ENCODE measurements around the gene IZUMO4.

IZUMO4 gene, protein sequence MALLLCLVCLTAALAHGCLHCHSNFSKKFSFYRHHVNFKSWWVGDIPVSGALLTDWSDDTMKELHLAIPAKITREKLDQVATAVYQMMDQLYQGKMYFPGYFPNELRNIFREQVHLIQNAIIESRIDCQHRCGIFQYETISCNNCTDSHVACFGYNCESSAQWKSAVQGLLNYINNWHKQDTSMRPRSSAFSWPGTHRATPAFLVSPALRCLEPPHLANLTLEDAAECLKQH

DNA sequence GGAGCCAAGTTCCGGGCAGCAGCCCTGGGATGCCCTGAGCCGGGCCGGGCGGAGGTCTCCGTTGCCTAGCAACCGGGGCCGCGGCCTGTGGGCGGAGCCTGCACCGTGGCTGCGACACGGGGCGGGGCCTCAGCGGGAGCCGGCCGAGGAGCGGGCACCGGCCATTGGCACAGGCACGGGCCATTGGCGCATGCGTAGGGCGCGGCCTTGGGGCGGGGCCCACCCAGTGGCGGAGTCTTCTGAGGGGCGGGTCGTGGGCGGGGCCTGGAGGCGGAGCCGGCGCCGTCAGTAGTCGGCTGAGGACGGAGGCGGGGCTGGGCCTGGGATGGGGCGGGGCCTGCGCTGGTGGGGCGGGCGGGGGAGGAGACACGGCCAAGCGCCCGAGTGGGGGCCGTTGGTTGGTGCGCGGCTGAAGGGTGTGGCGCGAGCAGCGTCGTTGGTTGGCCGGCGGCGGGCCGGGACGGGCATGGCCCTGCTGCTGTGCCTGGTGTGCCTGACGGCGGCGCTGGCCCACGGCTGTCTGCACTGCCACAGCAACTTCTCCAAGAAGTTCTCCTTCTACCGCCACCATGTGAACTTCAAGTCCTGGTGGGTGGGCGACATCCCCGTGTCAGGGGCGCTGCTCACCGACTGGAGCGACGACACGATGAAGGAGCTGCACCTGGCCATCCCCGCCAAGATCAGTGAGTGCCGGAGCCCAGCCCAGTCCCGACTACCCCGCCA lies at the start of gene IZUMO4:
IZUMO4 (plus strand) TSS at position 436 of the 723 bp plus-strand sequence; CDS start at position 467, 31 bp downstream.
- DNase-seq (ENCODE audit: low read depth) = peak; percentile 99
- H3K4me1 ChIP-seq (ENCODE audit: control insufficient read depth, insufficient read depth, low read length) = peaks cover 26% of the 10 kb centered on the region
- H3K9me3 ChIP-seq (ENCODE audit: control insufficient read depth, low read length) = no peaks in the 10 kb centered on the region
- peak within 1 kb of the TSS; percentile 92 for H3K9ac ChIP-seq (ENCODE audit: low read length)
- peak within 1 kb of the TSS; percentile 91 for H3K4me3 ChIP-seq (ENCODE audit: low read length)
- H3K36me3 ChIP-seq (ENCODE audit: control insufficient read depth, insufficient read depth, low read length, severe bottlenecking) = peaks cover 22% of the 10 kb centered on the region
- no peaks in the 10 kb centered on the region for H3K27me3 ChIP-seq (replicated peaks; ENCODE audit: control insufficient read depth, insufficient read depth, low read length)

DNA sequence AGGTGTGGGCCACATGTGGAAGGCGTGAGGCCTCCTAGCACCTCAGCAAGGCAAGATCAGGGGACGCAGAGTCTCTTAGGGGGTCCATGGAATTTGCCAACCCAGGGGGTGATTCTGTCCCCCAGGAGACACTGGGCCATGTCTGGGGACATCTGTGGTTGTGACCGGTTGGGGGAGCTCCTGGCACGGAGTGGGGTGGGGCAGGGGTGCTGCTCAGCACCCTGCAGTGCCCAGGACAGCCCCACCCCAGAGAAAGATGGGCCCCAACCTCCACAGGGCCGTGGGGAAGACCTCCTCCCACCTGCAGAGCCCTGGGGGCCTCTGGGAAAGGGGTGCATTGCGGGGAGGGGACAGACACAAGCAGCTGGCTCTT lies 49.7 kb upstream of the IZUMO4 start:
- Histone ChIP-seq H3K4me1 (ENCODE audit: control insufficient read depth, insufficient read depth, low read length) (peaks cover 68% of the 10 kb centered on the region), H3K9ac (ENCODE audit: low read length) (peak overlapping the region; percentile 99), H3K4me3 (ENCODE audit: low read length) (peak overlapping the region; percentile 98), H3K27me3 (replicated peaks; ENCODE audit: control insufficient read depth, insufficient read depth, low read length) (no peaks in the 10 kb centered on the region), H3K9me3 (ENCODE audit: control insufficient read depth, low read length) (no peaks in the 10 kb centered on the region), H3K36me3 (ENCODE audit: control insufficient read depth, insufficient read depth, low read length, severe bottlenecking) (peaks cover 61% of the 10 kb centered on the region)
- no peak for DNase-seq (ENCODE audit: low read depth)

DNA sequence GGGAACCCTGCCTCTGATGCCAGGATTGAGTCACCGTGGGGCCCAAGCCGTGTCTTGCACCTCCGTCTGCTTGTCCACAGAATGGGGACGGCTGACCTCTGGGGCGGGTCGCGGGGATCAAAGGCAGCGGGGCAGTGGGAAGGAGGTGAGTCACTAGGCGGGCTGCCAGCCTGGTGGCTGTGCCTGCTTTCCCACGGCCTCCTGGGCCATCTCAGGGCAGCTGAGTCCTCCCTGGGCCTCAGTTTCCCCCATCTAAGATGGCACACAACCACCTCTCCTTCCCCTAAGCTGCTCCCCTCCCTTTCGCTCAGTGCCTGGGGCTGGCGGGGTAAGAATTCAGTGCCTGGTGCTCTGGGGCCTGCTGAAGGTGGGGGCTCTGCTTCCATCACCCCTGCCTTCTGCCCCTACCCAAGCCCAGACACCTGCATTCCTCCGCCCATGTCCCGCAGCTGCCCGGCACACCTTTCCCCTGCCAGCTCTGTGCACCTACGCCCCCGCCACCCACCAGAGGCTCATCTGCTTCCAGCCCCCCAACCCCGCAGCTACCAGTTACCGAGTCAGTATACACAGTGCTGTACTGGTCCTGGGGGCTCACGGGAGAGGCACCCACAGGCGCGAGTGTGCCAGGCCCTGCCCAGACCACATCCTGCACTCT lies 49.1 kb upstream of the IZUMO4 start:
- peaks cover 57% of the 10 kb centered on the region for H3K36me3 ChIP-seq (ENCODE audit: control insufficient read depth, insufficient read depth, low read length, severe bottlenecking)
- DNase-seq (ENCODE audit: low read depth) = peak; percentile 30
- H3K9ac ChIP-seq (ENCODE audit: low read length) = peak overlapping the region; percentile 99
- H3K9me3 ChIP-seq (ENCODE audit: control insufficient read depth, low read length) = no peaks in the 10 kb centered on the region
- H3K4me3 ChIP-seq (ENCODE audit: low read length) = peak overlapping the region; percentile 98
- H3K4me1 ChIP-seq (ENCODE audit: control insufficient read depth, insufficient read depth, low read length) = peaks cover 69% of the 10 kb centered on the region
- no peaks in the 10 kb centered on the region for H3K27me3 ChIP-seq (replicated peaks; ENCODE audit: control insufficient read depth, insufficient read depth, low read length)

DNA sequence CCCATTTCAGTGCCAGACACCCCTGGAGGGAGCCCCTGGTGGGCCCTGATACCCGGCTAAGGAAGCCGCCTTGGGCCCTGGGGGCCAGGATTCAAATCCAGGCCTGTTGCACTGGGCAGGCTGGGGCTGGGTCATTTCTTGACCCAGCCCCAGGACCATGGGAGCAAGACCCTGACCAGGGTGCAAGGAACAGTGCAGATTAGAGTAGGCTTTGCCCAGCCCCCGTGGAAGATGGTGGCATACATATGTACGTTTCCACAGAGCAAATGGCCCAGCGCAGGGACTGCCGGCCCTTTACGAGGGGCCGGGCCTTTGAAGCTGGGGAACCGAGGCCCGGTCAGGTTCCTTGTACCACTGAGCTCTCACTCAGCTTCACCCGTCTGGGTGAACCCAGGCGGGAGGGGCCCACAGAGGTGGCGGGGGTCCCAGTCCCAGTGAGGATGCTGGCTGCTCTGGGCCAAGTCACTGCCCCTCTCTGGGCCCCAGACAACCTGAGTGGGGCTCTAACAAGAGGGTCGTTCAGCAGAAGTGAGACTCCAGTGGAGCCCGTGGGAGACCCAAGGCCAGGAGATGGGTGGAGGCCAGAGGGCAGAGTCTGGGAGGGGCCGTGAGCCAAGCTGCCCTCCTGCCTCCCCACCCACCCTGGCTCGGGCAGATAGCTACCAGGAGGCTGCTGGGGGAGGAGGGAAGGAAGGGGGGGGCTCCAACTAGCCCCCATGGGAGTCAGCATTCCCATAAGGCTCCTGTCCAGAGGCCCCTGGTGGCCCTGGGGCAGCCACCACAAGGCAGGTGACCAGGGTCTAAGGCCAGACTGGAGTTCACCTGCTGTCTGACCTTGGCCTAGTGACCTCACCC lies 48.4 kb upstream of the IZUMO4 start:
- H3K27me3 ChIP-seq (replicated peaks; ENCODE audit: control insufficient read depth, insufficient read depth, low read length) = no peaks in the 10 kb centered on the region
- H3K9me3 ChIP-seq (ENCODE audit: control insufficient read depth, low read length) = no peaks in the 10 kb centered on the region
- H3K4me3 ChIP-seq (ENCODE audit: low read length) = peak overlapping the region; percentile 98
- DNase-seq (ENCODE audit: low read depth) = no peak
- H3K9ac ChIP-seq (ENCODE audit: low read length) = peak overlapping the region; percentile 99
- H3K36me3 ChIP-seq (ENCODE audit: control insufficient read depth, insufficient read depth, low read length, severe bottlenecking) = peaks cover 49% of the 10 kb centered on the region
- H3K4me1 ChIP-seq (ENCODE audit: control insufficient read depth, insufficient read depth, low read length) = peaks cover 61% of the 10 kb centered on the region

DNA sequence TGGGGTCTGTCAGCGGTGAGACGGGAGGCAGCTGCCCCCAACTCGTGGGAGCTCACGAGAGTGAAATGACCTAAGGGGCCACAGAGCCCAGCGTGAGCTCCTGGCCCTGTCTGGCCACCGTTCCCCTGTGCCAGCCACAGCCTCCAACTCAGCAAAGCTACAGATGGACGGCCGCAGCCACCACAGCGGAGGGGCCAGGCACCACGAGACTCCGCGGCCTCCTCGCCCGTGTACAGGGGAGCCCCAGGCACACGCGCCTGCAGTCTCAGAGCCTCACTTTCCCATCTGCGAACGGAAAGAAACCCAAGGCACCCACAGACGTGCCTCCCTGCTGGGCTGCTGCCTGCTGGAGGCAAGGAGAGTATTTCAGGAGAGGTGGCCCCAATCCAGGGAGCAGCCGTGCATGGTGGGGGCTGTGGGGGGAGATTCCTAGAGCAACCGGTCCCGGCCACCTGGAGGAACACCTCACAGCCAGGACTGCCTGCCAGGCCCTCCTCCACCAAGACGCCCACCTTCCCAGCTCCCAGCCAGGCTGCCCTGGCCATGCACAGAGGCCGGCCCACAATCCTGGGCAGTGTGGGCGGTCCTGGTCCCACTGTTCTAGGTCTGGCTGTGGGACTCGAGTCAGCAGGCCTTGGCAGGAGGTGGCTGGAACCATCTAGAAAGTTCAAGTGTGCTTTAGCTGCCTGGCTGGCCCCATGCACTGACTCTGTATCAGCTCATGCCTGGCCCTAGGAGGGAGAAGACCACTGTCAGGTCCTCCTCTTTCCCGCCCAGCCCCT lies 47.6 kb upstream of the IZUMO4 start:
- Histone ChIP-seq H3K9ac (ENCODE audit: low read length) (peak overlapping the region; percentile 99), H3K36me3 (ENCODE audit: control insufficient read depth, insufficient read depth, low read length, severe bottlenecking) (peaks cover 41% of the 10 kb centered on the region), H3K9me3 (ENCODE audit: control insufficient read depth, low read length) (no peaks in the 10 kb centered on the region), H3K27me3 (replicated peaks; ENCODE audit: control insufficient read depth, insufficient read depth, low read length) (no peaks in the 10 kb centered on the region), H3K4me1 (ENCODE audit: control insufficient read depth, insufficient read depth, low read length) (peaks cover 56% of the 10 kb centered on the region), H3K4me3 (ENCODE audit: low read length) (peak overlapping the region; percentile 98)
- no peak for DNase-seq (ENCODE audit: low read depth)

DNA sequence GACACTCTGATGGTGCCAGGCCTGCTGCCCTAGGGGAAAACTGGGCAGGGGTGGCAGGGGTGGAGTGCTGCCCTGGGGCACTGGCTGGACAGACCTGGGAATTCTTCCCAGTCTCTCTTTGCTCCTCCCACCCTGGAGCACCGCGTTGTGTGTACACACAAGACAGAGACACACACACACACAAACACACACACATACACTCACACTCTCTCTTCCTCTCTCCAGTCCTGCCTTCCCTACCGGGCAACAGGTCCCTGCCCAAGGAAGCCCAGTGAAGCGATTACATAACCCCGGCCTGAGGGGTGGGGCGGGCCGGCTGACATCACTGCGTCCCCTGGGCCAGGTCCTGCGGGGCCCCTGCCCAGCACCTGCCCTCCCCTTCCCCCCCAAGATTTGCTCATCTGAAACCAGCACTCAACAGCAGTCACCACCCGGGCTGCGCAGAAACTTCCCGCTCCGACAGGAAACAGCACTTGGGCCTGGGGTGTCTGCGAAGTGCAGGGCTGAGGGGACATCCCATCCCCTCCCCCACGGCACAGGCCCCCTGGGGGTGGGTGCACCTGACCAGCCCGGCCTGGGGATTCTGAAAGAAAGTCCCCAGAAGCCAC lies 46.9 kb upstream of the IZUMO4 start:
- Histone ChIP-seq H3K9me3 (ENCODE audit: control insufficient read depth, low read length) (no peaks in the 10 kb centered on the region), H3K27me3 (replicated peaks; ENCODE audit: control insufficient read depth, insufficient read depth, low read length) (no peaks in the 10 kb centered on the region), H3K36me3 (ENCODE audit: control insufficient read depth, insufficient read depth, low read length, severe bottlenecking) (peaks cover 34% of the 10 kb centered on the region), H3K9ac (ENCODE audit: low read length) (peak overlapping the region; percentile 99), H3K4me3 (ENCODE audit: low read length) (peak overlapping the region; percentile 98), H3K4me1 (ENCODE audit: control insufficient read depth, insufficient read depth, low read length) (peaks cover 49% of the 10 kb centered on the region)
- DNase-seq (ENCODE audit: low read depth) = peak; percentile 72

DNA sequence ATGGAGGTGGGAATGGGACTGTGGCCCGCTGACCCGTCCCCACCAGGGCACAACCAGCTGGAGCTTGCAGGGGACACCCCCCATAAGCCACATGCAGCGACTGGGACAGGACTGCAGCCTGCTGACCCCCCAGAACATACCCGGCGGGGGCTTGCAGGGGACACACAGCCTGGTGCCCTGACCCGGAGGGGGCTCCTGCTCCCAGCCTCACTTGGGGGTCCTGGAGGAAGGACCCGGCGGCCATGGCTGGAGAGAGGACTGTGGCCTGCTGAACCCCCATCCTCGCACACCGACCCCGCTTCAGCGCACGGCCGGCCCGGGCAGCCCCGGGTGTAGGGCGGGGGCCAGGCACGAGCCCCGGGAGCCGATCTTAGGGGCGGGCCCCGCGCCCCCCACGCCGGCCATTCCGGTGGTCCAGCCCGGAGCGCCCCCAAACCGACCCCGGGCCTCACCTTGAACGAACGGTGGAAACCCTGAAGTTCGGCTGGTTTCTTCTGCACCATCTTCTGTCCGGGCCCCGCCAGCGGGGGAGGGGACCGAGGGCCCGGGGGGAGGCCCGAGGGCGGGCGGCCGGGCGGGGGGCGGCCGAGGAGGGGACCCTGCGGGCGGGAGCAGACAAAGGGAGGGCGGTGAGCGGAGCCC lies 46.2 kb upstream of the IZUMO4 start:
- Histone ChIP-seq H3K36me3 (ENCODE audit: control insufficient read depth, insufficient read depth, low read length, severe bottlenecking) (peaks cover 28% of the 10 kb centered on the region), H3K4me3 (ENCODE audit: low read length) (peak overlapping the region; percentile 98), H3K27me3 (replicated peaks; ENCODE audit: control insufficient read depth, insufficient read depth, low read length) (no peaks in the 10 kb centered on the region), H3K4me1 (ENCODE audit: control insufficient read depth, insufficient read depth, low read length) (peaks cover 51% of the 10 kb centered on the region), H3K9me3 (ENCODE audit: control insufficient read depth, low read length) (no peaks in the 10 kb centered on the region), H3K9ac (ENCODE audit: low read length) (peak overlapping the region; percentile 99)
- DNase-seq (ENCODE audit: low read depth) = no peak

DNA sequence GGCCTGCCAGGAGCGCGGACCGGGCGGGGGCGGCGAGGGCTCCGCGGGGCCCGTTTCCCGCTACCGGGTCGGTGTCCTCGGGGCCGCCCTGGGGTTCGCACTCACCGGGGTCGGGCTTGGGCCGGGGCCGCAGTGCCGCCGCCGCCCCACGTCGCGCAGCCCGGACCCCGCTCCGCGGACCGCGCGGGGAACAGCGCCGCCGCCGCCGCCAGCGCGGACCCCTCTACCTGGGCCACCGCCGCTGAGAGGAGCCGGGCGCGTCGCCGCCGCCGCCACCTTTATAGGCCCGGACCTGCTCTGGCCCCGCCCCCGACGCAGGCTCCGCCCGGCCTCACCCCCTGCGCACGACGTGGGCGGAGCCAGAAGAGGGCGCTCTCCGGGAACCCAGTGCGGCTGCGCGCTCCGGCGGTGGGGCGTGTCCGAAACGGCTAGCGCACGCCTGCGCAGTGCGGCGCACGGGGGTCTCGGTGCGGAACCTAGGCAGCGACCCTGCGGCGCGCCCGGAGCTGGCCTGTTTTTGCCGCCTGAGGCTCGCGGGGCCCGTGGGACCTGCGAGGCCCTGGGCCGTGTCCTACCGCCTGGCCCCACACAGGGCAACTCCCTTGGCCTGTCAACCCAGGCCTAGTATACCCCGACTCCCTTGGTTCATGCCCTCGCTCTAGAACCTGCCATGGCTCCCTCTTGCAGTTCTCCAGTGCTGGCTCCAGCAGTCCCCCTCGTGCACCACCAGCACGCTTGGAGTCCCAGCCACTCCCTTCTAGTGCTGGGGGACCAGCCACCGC lies 45.5 kb upstream of the IZUMO4 start, which contains the start of gene MKNK2:
MKNK2 (minus strand) TSS at position 254 of the 782 bp plus-strand sequence. CDS start 393 bp downstream, outside the sequence.
- Histone ChIP-seq H3K36me3 (ENCODE audit: control insufficient read depth, insufficient read depth, low read length, severe bottlenecking) (peaks cover 21% of the 10 kb centered on the region), H3K9me3 (ENCODE audit: control insufficient read depth, low read length) (no peaks in the 10 kb centered on the region), H3K27me3 (replicated peaks; ENCODE audit: control insufficient read depth, insufficient read depth, low read length) (no peaks in the 10 kb centered on the region), H3K4me1 (ENCODE audit: control insufficient read depth, insufficient read depth, low read length) (peaks cover 49% of the 10 kb centered on the region), H3K9ac (ENCODE audit: low read length) (peak within 1 kb of the TSS; percentile 99), H3K4me3 (ENCODE audit: low read length) (peak within 1 kb of the TSS; percentile 98)
- DNase-seq (ENCODE audit: low read depth) = peak; percentile 97
